CD4-positive, alpha-beta T cell treated with Interleukin-4 for 4 hours (primary cell): ENCODE results near the gene ING1.
"Not testable (repeated sequence)": the region's sequence is repeated elsewhere in the genome, so short reads cannot be mapped to it uniquely, and the experiment has no call there.

Source experiments
- DNase-seq: peaks from one replicate; pipeline ENCODE4 v3.0.0-alpha.2; 2020

Gene ING1, protein sequence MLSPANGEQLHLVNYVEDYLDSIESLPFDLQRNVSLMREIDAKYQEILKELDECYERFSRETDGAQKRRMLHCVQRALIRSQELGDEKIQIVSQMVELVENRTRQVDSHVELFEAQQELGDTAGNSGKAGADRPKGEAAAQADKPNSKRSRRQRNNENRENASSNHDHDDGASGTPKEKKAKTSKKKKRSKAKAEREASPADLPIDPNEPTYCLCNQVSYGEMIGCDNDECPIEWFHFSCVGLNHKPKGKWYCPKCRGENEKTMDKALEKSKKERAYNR

GRCh38 chr13:110713642-110713952 lies at the start of gene ING1:
Gene ING1 (plus strand): TSS chr13:110713700. CDS start chr13:110714150, 450 bp downstream.
- no peak for DNase-seq

GRCh38 chr13:110664041-110664440 lies 49.5 kb upstream of the ING1 start:
- no peak for DNase-seq

DNA sequence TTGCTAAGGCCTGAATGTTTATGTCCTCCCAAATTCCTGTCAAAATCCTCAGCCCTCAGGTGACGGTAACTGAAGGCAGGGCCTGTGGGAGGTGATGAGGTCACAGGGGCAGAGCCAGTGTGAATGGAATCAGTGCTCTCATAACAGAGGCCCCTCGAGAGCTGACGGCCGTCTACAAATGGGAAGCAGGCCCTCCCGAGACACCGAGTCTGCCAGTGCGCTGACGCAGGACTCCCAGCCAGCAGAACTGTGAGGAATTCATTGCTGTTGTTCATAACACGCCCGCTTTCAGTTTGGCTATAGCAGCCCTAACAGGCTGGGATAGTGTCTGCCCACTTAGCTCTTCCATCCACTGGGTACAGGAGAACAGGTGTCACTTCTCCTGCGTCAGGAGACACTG lies 48.8 kb upstream of the ING1 start:
- no peak for DNase-seq

DNA sequence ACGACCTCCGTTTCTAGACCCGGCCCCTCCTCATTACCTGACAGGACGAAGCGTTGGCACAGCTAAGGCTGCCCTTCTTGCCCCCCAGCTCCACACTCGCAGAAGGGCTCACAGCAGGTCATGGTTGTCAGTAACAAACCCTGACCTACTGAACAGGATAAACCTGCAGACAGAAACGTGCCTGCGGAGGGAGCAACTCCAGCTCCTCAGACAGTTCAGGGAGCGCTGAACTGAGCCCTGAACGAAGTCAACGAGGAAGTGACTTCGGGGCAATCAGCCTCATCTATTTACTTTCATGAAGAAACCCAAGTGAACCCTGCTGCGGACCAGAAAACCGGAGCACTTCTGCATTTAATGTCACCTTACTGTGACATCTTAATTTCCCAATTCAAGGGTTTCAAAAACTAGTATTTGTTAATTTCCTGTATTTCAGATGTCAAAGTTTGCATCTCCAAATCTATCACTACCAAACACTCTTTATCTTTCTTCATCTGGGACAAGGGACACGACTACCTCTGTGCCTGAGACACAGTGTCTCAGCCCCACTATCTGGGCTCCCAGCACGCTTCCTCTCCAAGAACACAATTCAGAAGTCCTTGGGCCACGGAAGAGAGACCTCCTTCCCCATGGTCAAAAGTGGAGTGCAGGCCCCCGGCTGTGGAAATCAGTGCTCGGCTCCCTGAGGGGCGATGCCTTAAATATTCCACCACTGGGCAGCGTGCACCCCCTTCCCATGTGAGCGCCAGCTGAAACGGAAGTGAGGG lies 47.8 kb upstream of the ING1 start:
- DNase-seq: no peak

DNA sequence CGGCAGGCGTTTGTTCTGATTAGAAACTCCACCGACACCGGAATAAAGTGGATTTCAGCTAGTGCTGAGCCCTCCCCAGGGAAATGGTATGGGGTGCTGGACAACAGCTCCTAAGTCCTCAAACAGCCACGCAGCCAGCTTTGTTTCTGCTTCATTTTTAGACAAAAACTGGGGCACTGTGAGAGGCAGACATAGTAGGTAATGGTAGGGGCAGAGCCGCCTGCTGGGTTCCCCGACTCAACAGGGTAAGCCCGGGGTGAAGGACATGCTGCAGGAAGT lies 47.3 kb upstream of the ING1 start:
- DNase-seq: no peak

- DNase-seq: no peak
These were observed 44.5 kb upstream of the ING1 start for GRCh38 chr13:110669036-110669435.

DNA sequence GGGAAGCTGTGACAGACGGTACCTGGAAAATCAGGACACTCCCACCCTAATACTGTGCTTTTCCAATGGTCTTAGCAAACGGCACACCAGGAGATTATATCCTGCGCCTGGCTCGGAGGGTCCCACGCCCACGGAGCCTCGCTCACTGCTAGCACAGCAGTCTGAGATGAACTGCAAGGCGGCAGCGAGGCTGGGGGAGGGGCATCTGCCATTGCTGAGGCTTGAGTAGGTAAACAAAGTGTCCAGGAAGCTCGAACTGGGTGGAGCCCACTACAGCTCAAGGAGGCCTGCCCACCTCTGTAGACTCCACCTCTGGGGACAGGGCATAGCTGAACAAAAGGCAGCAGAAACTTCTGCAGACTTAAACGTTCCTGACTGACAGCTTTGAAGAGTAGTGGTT lies 43.7 kb upstream of the ING1 start:
- DNase-seq: not testable (repeated sequence)

DNA sequence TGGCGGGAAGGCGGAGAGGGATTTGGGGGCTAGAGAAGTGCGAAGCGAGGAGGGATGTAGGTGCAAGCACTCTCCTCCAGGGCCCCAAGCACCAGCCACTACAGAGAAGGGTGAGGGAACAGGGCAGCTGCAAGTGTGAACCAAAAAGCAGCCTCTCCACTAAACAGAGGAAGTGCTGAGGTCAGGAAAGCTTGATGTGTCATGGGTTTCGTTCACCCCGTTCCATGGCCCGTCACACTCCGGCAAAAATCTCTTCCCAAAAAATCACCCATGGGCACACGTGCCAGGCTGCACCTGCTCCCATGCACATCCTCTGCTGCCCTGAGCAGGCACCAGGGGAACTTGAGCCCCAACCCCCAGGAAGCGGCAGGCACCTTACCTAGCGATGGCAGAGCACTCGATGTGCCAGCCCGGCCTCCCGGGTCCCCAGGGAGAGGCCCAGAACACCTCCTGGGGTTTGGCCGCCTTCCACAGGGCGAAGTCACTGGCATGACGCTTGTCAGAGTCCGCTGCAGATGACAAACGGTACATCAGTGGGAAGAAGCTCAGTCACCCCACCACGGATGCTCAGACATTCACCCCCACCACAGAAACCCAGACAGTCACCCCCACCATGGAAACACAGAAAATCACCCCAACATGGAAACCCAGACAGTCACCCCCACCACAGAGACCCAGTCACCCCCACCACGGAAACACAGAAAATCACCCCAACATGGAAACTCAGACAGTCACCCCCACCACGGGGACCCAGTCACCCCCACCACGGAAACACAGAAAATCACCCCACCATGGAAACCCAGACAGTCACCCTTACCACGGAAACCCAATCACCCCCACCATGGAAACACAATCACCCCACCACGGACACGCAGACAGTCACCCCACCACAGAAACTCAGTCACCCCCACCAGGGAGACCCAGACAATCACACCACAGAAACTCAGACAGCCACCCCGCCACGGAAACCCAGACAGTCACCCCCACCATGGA lies 36.6 kb upstream of the ING1 start:
- DNase-seq: peak; percentile 33

GRCh38 chr13:110677731-110678545 lies 35.6 kb upstream of the ING1 start:
- no peak for DNase-seq

- DNase-seq: no peak
These were observed 32.6 kb upstream of the ING1 start for GRCh38 chr13:110680852-110681251.

DNA sequence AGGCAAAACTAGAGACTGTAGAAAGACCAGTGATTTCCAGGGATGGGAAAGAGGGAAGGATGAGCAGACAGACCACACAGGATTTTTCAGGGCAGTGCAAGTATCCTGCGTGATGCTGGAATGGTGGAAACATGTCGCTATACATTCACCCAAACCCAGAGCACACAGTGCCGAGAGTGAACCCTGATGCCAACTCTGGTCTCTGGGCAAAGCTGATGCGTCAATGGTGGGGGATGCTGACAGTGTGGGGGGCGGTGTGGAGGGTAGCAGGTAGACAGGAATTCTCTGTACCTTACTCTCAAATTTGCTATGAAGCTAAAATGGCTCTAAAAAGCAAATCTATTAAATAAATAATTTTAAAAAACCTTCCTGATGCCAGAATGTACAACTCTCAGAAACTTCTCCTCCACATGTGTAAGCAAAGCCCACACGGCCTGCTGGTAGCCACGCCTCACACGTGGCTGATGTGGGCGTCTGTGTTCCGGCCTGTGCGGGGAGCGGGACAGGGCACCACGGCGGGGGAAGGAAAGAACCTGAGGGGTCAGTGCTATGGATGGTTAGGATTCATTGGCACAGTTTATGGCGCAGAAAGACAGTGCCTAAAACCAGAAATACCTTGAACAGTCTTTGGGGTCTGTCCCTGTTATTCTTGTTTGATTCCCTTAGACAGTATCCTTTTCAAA lies 31.5 kb upstream of the ING1 start:
- DNase-seq: no peak

DNA sequence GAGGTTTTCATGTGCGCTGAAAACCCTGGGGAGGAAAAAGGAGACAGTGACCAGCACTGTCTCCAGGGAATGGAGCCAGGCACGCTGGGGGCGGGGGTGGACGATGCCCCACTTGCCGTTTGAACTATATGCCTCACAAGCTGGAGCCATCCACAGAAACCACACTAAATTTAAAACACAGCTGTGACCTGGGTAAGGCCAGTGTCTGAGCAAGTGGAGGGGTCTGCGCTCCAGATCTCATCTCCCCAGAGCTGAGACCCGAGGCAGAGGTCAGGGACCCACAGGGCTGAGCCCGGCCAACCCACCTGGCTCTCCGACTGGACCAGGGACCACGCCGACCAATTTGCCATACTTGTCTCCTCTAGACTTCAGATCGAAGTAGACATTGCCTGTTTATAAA lies 30.8 kb upstream of the ING1 start:
- DNase-seq: no peak

GRCh38 chr13:110683203-110683883 lies 30.2 kb upstream of the ING1 start:
- DNase-seq: peak; percentile 31

- DNase-seq: no peak
These were observed 29.6 kb upstream of the ING1 start for GRCh38 chr13:110683921-110684320.

DNA sequence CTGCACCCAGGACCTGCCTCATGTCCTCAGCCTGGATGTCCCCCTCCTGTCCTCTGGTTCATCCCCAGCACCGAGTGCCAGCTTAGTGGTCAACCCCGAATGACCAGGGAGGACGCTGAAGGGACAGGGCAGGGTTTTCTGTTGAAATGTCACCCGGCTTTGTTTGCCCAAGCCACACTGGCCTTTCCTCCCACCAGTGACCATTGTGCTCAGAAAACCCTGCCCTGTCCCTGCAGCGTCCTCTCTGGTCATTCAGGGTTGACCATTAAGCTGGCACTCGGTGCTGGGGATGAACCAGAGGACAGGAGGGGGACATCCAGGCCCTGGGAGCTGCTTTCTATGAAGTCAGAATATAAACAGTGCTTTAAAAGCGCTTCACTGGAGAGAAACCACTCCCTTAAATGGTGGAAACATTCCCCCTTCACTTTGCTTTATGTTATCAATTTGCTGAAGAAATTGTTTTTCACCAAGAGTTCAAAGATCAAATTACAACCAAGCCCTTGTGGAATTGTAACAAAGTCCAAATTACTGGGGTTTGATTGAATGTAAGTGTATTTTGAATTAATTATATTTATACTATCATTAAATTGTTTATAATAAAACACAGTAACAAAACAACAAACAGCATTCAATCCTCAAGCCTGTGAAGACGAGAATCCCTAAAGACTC lies 29.0 kb upstream of the ING1 start:
- no peak for DNase-seq

DNA sequence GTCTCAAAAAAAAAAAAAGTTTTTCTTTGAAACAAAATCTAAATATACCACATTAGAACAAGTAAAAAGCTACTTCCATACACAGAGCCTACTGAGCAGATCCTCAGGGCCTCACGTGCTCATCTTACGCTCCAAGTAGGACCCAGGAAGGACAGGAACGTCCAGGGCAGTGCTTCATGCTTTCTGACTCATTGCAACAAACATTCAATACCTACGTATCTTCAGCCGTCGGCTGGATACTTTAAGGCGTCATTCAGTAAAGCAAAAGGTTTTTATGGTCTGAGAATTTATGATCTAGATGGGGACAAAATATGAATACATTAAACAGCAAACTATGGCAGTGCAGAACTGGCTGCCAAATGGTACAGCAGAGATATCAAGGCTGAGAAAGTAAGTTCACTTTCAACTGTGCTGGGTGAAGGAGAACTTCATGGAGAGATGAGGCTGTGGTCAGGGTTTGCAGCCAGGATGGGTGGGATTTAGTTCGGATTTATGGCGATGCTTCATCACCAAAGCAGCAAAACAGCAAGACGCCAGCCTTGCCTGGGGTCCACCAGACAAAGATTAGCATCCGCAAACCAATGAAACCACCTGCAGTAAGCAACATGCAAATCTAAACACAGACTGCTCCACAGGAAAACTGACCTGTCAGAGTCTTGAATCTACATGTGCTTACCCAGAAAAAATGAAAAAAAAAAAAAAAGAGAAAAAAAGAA lies 28.0 kb upstream of the ING1 start:
- DNase-seq: no peak

DNA sequence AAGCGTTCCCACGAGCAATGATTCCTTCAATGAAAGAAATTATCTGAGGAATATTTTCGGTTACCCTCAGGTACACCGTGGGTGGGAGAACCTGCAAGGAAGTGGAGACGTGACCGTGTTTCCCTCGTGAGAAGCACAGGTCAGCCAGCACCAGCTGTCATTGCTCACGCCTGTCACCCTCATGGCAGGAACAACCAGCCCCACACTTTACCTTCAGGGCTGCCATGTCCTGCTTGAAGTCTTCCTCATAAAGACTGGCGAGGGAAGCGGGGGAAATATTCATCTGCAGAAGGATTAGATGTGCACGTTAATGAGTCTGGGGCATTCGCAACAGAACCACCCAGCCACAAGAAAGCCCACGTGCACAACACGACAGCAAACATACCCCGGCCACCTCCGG lies 25.8 kb upstream of the ING1 start:
- DNase-seq: no peak

- DNase-seq: no peak
These were observed 24.5 kb upstream of the ING1 start for GRCh38 chr13:110689041-110689440.

- no peak for DNase-seq
These were observed 23.8 kb upstream of the ING1 start for GRCh38 chr13:110689711-110690110.

GRCh38 chr13:110690516-110690915 lies 23.0 kb upstream of the ING1 start:
- no peak for DNase-seq
